OCI-LY3 (cell line): ENCODE measurements around the gene NRXN3.

Experiments used
- H2AFZ ChIP-seq: fragments of 200-600, 300-600 bp; shearing (Covaris generic); 2 replicates; pipeline ENCODE4 v1.6.0; 2014; ENCODE audit warnings: antibody characterized with exemption, low read depth, low read length
- H3K27ac ChIP-seq: fragments of 200-600, 300-600 bp; sonication (generic); 2 replicates; pipeline ENCODE4 v1.5.1; 2014; ENCODE audit warnings: mild to moderate bottlenecking, low read length, moderate library complexity, mixed read lengths
- H3K27me3 ChIP-seq: fragments of 200-600, 300-600 bp; sonication (generic); 2 replicates; pipeline ENCODE4 v1.6.1; 2014; ENCODE audit warnings: low read depth, low read length, mixed read lengths
- H3K36me3 ChIP-seq: fragments of 200-600, 300-600 bp; sonication (generic); replicated peaks from 2 replicates; pipeline ENCODE3; 2014; ENCODE audit warnings: low read depth, low read length, mixed read lengths
- H3K4me1 ChIP-seq: fragments of 300-600, 200-600 bp; sonication (generic); 2 replicates; pipeline ENCODE4 v1.6.1; 2014; ENCODE audit warnings: low read length, mixed read lengths
- H3K4me2 ChIP-seq: fragments of 200-600, 300-600 bp; sonication (generic); 2 replicates; pipeline ENCODE4 v1.6.1; 2014; ENCODE audit warnings: low read length, mixed read lengths
- H3K4me3 ChIP-seq: fragments of 300-600, 200-600 bp; sonication (generic); 2 replicates; pipeline ENCODE4 v1.5.1; 2014; ENCODE audit warnings: antibody characterized with exemption, mild to moderate bottlenecking, low read length, moderate library complexity
- H3K79me2 ChIP-seq: fragments of 300-600, 200-600 bp; shearing (Covaris generic); 2 replicates; pipeline ENCODE4 v1.6.1; 2014; ENCODE audit warnings: mild to moderate bottlenecking, low read length, mixed read lengths
- H3K9ac ChIP-seq: fragments of 300-600, 200-600 bp; shearing (Covaris generic); 2 replicates; pipeline ENCODE4 v1.6.0; 2014; ENCODE audit warnings: mild to moderate bottlenecking, low read length, moderate library complexity
- H3K9me3 ChIP-seq: fragments of 200-600, 300-600 bp; shearing (Covaris generic); 2 replicates; pipeline ENCODE4 v1.6.1; 2014; ENCODE audit warnings: low read length, mixed read lengths; ENCODE audit not compliant: insufficient read depth
- H4K20me1 ChIP-seq: fragments of 200-600, 300-600 bp; sonication (generic); 2 replicates; pipeline ENCODE4 v1.6.1; 2016; ENCODE audit warnings: low read length, mixed read lengths; ENCODE audit not compliant: insufficient read depth
- CTCF ChIP-seq: fragments of 200-600, 300-600 bp; sonication (generic); IDR thresholded peaks from 2 replicates; pipeline ENCODE4 v1.5.1; 2014; ENCODE audit warnings: antibody characterized with exemption, low read length, low read depth
- EZH2phosphoT487 ChIP-seq: fragments of 200-600 bp; shearing (Covaris generic); IDR thresholded peaks from 2 replicates; pipeline ENCODE4 v1.6.1; 2018; ENCODE audit warnings: antibody characterized with exemption, mixed run types, low read depth

Gene NRXN3

DNA sequence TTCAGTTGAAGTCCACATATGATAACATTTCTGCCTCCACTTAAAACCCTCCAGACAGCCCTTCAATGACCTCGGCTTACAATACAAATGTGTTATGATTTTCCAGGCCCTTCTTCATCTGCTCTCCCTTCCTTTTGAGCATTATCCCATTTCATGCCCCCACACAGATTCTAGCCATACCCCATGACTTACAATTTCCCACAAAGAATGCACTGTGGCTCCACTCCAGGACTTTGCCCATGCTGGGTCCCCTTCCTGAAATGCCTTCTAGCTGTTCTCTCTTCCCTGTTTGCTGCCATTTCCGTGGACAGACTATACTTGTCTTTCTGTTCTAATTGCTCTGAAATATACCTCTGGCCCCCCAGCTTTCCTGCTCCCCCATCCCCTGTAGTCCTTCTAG, 1078.0 kb downstream of the NRXN3 start:
- Histone ChIP-seq H3K27ac (no peak overlapping the region), H3K4me3 (no peak overlapping the region), H3K9me3 (no peaks in the 10 kb centered on the region), H3K27me3 (no peaks in the 10 kb centered on the region), H4K20me1 (no peaks in the 10 kb centered on the region), H3K4me1 (no peaks in the 10 kb centered on the region), H3K36me3 (no peaks in the 10 kb centered on the region), H3K4me2 (no peak overlapping the region), H2AFZ (no peak overlapping the region), H3K79me2 (no peaks in the 10 kb centered on the region), H3K9ac (no peak overlapping the region)
- no peak for TF ChIP-seq CTCF
- TF ChIP-seq EZH2phosphoT487: no peak

DNA sequence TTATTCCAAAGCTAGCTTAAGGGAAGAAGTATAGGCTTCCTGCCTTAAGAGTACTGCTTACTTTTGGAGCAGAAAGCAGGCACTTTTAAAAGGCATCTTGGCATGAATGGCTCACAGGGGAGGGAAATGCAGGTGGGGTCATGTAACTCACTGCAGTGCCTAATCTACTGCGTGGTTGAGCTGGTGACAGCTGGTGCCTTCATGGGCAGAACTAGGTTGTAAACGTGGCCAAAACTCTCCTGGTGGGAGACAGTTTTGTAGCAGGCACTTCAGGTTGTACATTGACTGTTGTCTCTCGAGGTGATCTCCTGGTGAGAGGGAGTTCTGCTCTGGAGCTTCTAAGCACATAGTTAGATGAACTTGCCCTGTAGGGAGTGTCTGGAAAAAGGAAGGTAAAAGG, 1078.6 kb downstream of the NRXN3 start:
- H3K4me2 ChIP-seq: no peak overlapping the region
- no peak overlapping the region for H2AFZ ChIP-seq
- no peaks in the 10 kb centered on the region for H3K4me1 ChIP-seq
- H4K20me1 ChIP-seq: no peaks in the 10 kb centered on the region
- no peaks in the 10 kb centered on the region for H3K79me2 ChIP-seq
- no peak overlapping the region for H3K4me3 ChIP-seq
- no peaks in the 10 kb centered on the region for H3K27me3 ChIP-seq
- no peak overlapping the region for H3K27ac ChIP-seq
- no peak overlapping the region for H3K9ac ChIP-seq
- TF ChIP-seq EZH2phosphoT487 (no peak), CTCF (no peak)
- no peaks in the 10 kb centered on the region for H3K36me3 ChIP-seq
- no peaks in the 10 kb centered on the region for H3K9me3 ChIP-seq

- Histone ChIP-seq H3K9ac (no peak overlapping the region), H3K36me3 (no peaks in the 10 kb centered on the region), H3K4me1 (no peaks in the 10 kb centered on the region), H2AFZ (no peak overlapping the region), H3K79me2 (no peaks in the 10 kb centered on the region), H3K4me3 (no peak overlapping the region), H3K4me2 (no peak overlapping the region), H3K27me3 (no peaks in the 10 kb centered on the region), H3K27ac (no peak overlapping the region), H4K20me1 (no peaks in the 10 kb centered on the region), H3K9me3 (no peaks in the 10 kb centered on the region)
- no peak for TF ChIP-seq EZH2phosphoT487
- no peak for TF ChIP-seq CTCF
These were observed 1081.1 kb downstream of the NRXN3 start for GRCh38 chr14:79251278-79251677.

DNA sequence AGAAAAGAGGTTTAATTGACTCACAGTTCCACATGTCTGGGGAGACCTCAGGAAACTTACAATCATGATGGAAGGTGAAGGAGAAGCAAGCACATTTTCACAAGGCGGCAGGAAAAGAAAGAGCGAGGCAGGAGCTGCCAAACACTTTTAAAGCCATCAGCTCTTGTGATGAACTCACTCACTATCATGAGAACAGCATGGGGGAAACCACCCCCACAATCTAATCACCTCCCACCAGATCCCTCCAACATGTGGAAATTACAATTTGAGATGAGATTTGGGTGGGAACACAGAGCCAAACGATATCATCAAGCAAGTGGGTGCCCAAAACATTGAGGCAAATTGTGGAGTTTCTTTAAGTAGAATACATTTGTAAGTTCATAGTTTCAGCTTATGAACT, 1083.4 kb downstream of the NRXN3 start:
- Histone ChIP-seq H4K20me1 (no peaks in the 10 kb centered on the region), H3K4me3 (no peak overlapping the region), H2AFZ (no peak overlapping the region), H3K4me2 (no peak overlapping the region), H3K36me3 (no peaks in the 10 kb centered on the region), H3K27me3 (no peaks in the 10 kb centered on the region), H3K27ac (no peak overlapping the region), H3K79me2 (no peaks in the 10 kb centered on the region), H3K4me1 (no peaks in the 10 kb centered on the region), H3K9me3 (no peaks in the 10 kb centered on the region), H3K9ac (no peak overlapping the region)
- TF ChIP-seq CTCF (no peak), EZH2phosphoT487 (no peak)
